T-helper 1 cell treated with Interleukin-12 subunit alpha and Interleukin-12 subunit beta and Interleukin-4 antibody, amounts not matched to agents 30 μg/mL and 1 μg/mL, for 36 hours (primary cell): Measurements from ENCODE around the gene FAF1.
"Not testable (repeated sequence)": the region's sequence is repeated elsewhere in the genome, so short reads cannot be mapped to it uniquely, and the experiment has no call there.

Source experiments
- H3K27ac Mint-ChIP-seq: one replicate; pipeline ENCODE4 v1.8.0; 2021; ENCODE audit warnings: mild to moderate bottlenecking, mixed read lengths
- H3K27me3 Mint-ChIP-seq: one replicate; pipeline ENCODE4 v1.8.0; 2021; ENCODE audit warnings: low read depth, mixed read lengths
- H3K36me3 Mint-ChIP-seq: one replicate; pipeline ENCODE4 v1.8.0; 2021; ENCODE audit warnings: low read depth, mixed read lengths
- H3K4me1 Mint-ChIP-seq: one replicate; pipeline ENCODE4 v1.8.0; 2021; ENCODE audit warnings: low read depth, mixed read lengths
- H3K4me3 Mint-ChIP-seq: one replicate; pipeline ENCODE4 v1.8.0; 2021; ENCODE audit warnings: mild to moderate bottlenecking, moderate library complexity, mixed read lengths
- H3K9me3 Mint-ChIP-seq: one replicate; pipeline ENCODE4 v1.8.0; 2021; ENCODE audit warnings: mixed read lengths

FAF1 gene

DNA sequence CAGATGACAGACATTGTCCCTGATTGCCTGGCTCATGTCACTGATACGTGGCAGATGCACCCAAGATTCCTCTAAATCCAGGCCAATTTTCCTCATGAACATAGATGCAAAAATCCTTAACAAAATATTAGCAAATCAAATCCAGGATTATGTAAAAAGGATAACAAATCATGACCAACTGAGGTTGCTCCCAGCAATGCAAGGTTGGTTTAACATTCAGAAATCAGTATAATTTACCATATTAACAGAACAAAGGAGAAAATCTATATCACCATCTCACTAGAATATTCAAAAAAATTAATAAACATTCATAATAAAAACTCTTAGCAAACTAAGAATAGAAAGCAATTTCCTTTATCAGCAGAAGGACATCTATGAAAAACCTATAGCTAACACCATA is 39.7 kb downstream of the FAF1 start:
- no peak overlapping the region for H3K27ac Mint-ChIP-seq
- H3K36me3 Mint-ChIP-seq, result peaks cover 14% of the 10 kb centered on the region
- H3K27me3 Mint-ChIP-seq, result no peaks in the 10 kb centered on the region
- no peak overlapping the region for H3K4me3 Mint-ChIP-seq
- H3K9me3 Mint-ChIP-seq, result peaks cover 19% of the 10 kb centered on the region
- H3K4me1 Mint-ChIP-seq, result peaks cover 1% of the 10 kb centered on the region

DNA sequence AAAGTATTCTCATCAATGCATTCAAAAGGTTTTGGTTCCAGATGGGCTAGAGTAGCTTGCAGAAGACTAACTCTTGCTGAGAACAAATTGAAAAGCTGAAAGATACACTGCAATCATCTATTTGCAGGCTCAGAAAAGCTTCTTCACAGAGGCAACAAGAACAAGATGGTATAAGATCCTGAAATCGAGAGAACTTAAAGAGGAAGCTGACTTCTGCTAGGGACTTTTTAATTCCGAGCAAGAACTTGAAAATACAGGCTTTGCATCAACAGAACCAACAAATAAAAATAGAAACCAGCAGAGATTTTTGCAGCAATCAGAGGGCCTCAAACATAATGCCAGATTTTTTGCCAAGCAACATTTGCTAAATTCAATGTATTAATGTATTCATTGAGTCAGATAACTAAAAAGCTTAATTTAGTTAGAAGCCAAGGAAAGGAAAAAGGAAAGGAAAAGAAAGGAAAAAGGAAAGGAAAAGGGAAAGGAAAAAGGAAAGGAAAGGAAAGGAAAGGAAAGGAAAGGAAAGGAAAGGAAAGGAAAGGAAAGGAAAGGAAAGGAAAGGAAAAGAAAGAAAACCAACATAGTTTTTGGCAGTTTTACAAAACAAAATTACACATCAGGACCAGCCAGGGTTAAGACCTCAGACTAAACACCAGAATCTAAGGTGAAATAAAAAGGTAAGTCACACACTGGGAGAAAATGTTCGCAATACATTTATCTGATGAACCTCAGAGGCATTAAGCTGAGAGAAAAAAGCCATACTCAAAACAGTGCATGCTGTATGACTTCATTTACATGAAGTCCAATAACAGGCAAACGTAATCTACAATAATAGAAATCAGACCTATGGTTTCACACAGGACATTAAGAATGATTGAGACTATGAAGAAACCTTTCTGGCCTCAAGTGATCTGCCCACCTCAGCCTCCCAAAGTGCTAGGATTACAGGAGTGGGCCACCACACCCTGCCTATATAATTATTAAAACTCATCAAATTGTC is 42.6 kb downstream of the FAF1 start:
- H3K9me3 Mint-ChIP-seq, result peaks cover 5% of the 10 kb centered on the region
- no peak overlapping the region for H3K4me3 Mint-ChIP-seq
- no peak overlapping the region for H3K27ac Mint-ChIP-seq
- no peaks in the 10 kb centered on the region for H3K27me3 Mint-ChIP-seq
- peaks cover 2% of the 10 kb centered on the region for H3K36me3 Mint-ChIP-seq
- peaks cover 1% of the 10 kb centered on the region for H3K4me1 Mint-ChIP-seq

DNA sequence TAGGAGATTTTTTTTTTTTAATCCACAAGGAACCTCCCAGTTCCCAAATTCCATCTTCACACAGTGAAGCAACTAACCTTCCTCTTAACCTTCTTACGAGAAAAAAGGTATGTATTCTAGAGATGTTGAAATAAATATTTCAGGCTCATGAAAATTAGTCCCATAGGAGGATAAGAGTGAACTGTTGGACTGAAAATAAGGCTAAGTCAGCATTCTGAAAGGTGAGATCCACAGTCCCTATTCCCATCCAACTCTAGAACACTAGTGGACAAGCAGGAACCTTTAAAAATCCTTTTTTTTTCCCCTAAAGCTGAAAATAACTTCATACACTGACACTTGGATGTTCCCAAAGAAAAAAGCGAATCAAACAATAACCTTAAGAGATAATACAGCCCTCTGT is 44.4 kb downstream of the FAF1 start:
- Mint-ChIP-seq H3K36me3 (peaks cover 2% of the 10 kb centered on the region), H3K4me1 (peaks cover 1% of the 10 kb centered on the region), H3K27ac (no peak overlapping the region), H3K4me3 (no peak overlapping the region), H3K9me3 (peaks cover 3% of the 10 kb centered on the region), H3K27me3 (no peaks in the 10 kb centered on the region)

GRCh38 chr1:50913954-50914353 is 46.1 kb downstream of the FAF1 start:
- Mint-ChIP-seq H3K27ac (no peak overlapping the region), H3K4me3 (no peak overlapping the region), H3K36me3 (peaks cover 2% of the 10 kb centered on the region), H3K27me3 (no peaks in the 10 kb centered on the region), H3K9me3 (peaks cover 9% of the 10 kb centered on the region), H3K4me1 (peaks cover 1% of the 10 kb centered on the region)

DNA sequence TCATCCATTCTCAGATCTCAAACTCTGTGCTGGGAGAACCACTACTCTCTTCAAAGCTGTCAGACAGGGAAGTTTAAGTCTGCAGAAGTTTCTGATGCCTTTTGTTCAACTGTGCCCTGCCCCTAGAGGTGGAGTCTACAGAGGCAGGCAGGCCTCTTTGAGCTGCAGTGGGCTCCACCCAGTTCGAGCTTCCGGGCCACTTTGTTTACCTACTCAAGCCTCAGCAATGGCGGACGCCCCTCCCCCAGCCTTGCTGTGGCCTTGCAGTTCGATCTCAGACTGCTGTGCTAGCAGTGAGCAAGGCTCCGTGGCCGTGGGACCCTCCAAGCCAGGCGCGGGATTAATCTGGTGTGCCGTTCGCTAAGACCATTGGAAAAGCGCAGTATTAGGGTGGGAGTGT is 49.7 kb downstream of the FAF1 start:
- not testable (repeated sequence) for H3K36me3 Mint-ChIP-seq, H3K27ac Mint-ChIP-seq, H3K4me3 Mint-ChIP-seq, H3K27me3 Mint-ChIP-seq, H3K4me1 Mint-ChIP-seq
- peaks cover 36% of the 10 kb centered on the region for H3K9me3 Mint-ChIP-seq

GRCh38 chr1:50907610-50908009 is 52.5 kb downstream of the FAF1 start:
- H3K27me3 Mint-ChIP-seq, H3K4me3 Mint-ChIP-seq, H3K36me3 Mint-ChIP-seq, H3K27ac Mint-ChIP-seq, H3K4me1 Mint-ChIP-seq: not testable (repeated sequence)
- H3K9me3 Mint-ChIP-seq, result peaks cover 36% of the 10 kb centered on the region

DNA sequence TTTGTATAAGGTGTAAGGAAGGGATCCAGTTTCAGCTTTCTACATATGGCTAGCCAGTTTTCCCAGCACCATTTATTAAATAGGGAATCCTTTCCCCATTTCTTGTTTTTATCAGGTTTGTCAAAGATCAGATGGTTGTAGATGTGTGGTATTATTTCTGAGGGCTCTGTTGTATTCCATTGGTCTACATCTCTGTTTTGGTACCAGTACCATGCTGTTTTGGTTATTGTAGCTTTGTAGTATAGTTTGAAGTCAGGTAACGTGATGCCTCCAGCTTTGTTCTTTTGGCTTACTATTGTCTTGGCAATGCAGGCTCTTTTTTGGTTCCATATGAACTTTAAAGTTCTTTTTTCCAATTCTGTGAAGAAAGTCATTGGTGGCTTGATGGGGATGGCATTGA is 54.0 kb downstream of the FAF1 start:
- H3K27ac Mint-ChIP-seq, H3K4me3 Mint-ChIP-seq, H3K4me1 Mint-ChIP-seq, H3K36me3 Mint-ChIP-seq, H3K27me3 Mint-ChIP-seq: not testable (repeated sequence)
- H3K9me3 Mint-ChIP-seq, result peaks cover 32% of the 10 kb centered on the region

DNA sequence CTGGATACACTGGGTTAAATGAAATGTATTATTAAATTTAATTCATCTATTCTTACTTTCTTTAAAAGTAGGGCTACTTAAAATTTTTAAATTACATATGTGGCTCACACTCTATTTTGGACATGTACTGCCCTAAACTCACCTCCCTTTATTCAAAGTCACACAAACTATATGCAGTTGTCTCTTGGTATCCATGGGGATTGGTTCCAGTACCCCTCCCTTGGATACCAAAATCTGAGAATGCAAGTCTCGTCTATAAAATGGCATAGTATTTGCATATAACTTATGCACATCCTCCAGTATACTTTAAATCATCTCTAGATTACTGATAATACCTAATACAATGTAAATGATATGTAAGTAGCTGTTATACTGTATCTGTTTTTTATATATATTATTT is 57.6 kb downstream of the FAF1 start:
- H3K4me1 Mint-ChIP-seq, result no peaks in the 10 kb centered on the region
- peaks cover 12% of the 10 kb centered on the region for H3K9me3 Mint-ChIP-seq
- no peak overlapping the region for H3K4me3 Mint-ChIP-seq
- no peaks in the 10 kb centered on the region for H3K36me3 Mint-ChIP-seq
- H3K27ac Mint-ChIP-seq, result no peak overlapping the region
- H3K27me3 Mint-ChIP-seq, result no peaks in the 10 kb centered on the region

GRCh38 chr1:50901872-50902271 is 58.2 kb downstream of the FAF1 start:
- H3K27ac Mint-ChIP-seq, result no peak overlapping the region
- peaks cover 10% of the 10 kb centered on the region for H3K9me3 Mint-ChIP-seq
- no peak overlapping the region for H3K4me3 Mint-ChIP-seq
- H3K4me1 Mint-ChIP-seq, result no peaks in the 10 kb centered on the region
- no peaks in the 10 kb centered on the region for H3K27me3 Mint-ChIP-seq
- no peaks in the 10 kb centered on the region for H3K36me3 Mint-ChIP-seq

- Mint-ChIP-seq H3K9me3 (no peaks in the 10 kb centered on the region), H3K36me3 (peaks cover 1% of the 10 kb centered on the region), H3K27me3 (no peaks in the 10 kb centered on the region), H3K4me1 (peaks cover 4% of the 10 kb centered on the region), H3K27ac (no peak overlapping the region), H3K4me3 (no peak overlapping the region)
These were observed 61.3 kb downstream of the FAF1 start for GRCh38 chr1:50898773-50899172.

DNA sequence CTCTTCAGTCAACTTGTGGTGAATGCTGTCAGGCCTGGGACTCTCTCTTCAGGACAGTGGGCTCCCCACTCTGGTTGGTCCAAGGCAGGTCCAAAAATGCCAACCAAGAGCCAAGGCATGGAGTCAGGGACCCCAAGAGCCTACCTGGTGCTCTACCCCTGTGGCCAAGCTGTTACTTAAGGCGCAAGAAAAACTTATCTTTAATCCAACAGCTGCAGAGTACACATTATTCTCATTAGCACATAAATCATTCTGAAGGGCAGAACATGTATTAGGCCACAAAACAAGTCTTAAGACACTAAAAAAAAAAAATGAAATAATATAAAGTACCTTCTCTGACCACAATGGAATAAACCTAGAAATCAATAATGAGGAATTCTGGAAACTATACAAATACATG is 65.7 kb downstream of the FAF1 start:
- no peak overlapping the region for H3K4me3 Mint-ChIP-seq
- H3K36me3 Mint-ChIP-seq, result peaks cover 10% of the 10 kb centered on the region
- no peaks in the 10 kb centered on the region for H3K27me3 Mint-ChIP-seq
- peaks cover 20% of the 10 kb centered on the region for H3K9me3 Mint-ChIP-seq
- no peak overlapping the region for H3K27ac Mint-ChIP-seq
- peaks cover 4% of the 10 kb centered on the region for H3K4me1 Mint-ChIP-seq

GRCh38 chr1:50893466-50893865 is 66.6 kb downstream of the FAF1 start:
- Mint-ChIP-seq H3K4me3 (no peak overlapping the region), H3K36me3 (peaks cover 10% of the 10 kb centered on the region), H3K4me1 (peaks cover 4% of the 10 kb centered on the region), H3K9me3 (peaks cover 20% of the 10 kb centered on the region), H3K27me3 (no peaks in the 10 kb centered on the region), H3K27ac (no peak overlapping the region)

GRCh38 chr1:50887555-50887954 is 72.5 kb downstream of the FAF1 start:
- H3K36me3 Mint-ChIP-seq, H3K27ac Mint-ChIP-seq, H3K4me3 Mint-ChIP-seq, H3K27me3 Mint-ChIP-seq, H3K9me3 Mint-ChIP-seq, H3K4me1 Mint-ChIP-seq: not testable (repeated sequence)

DNA sequence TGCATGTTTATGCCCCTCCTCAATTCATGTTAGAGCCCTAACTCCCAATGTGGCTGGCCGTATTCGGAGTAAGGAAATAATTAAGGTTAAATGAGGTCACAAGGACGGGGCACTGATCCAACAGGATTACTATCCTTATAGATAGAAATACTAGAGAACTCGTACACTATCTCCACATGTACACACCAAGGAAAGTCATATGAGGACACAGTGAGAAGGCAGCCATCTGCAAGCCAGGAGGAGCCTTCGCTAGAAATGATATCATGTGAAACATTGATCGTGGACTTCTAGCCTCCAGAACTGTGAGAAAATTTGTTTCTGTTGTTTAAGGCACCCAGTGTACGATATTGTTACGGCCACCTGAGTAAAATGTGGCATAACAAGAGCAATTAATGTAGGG is 79.7 kb downstream of the FAF1 start:
- Mint-ChIP-seq H3K4me3 (no peak overlapping the region), H3K27ac (no peak overlapping the region), H3K27me3 (no peaks in the 10 kb centered on the region), H3K9me3 (no peaks in the 10 kb centered on the region), H3K36me3 (no peaks in the 10 kb centered on the region), H3K4me1 (no peaks in the 10 kb centered on the region)

GRCh38 chr1:50879137-50879536 is 80.9 kb downstream of the FAF1 start:
- Mint-ChIP-seq H3K4me3 (no peak overlapping the region), H3K9me3 (no peaks in the 10 kb centered on the region), H3K27ac (no peak overlapping the region), H3K4me1 (no peaks in the 10 kb centered on the region), H3K36me3 (no peaks in the 10 kb centered on the region), H3K27me3 (no peaks in the 10 kb centered on the region)
